ENCODE data around the gene SCUBE1. TPM values are rescaled to one million over a fixed set of nuclear protein-coding genes. Genes with fewer than 3 reads are reported as not detected.

Gene SCUBE1
- total RNA-seq, 2 experiments from 2014 or later, result 0.07 TPM; not detected in 1

DNA sequence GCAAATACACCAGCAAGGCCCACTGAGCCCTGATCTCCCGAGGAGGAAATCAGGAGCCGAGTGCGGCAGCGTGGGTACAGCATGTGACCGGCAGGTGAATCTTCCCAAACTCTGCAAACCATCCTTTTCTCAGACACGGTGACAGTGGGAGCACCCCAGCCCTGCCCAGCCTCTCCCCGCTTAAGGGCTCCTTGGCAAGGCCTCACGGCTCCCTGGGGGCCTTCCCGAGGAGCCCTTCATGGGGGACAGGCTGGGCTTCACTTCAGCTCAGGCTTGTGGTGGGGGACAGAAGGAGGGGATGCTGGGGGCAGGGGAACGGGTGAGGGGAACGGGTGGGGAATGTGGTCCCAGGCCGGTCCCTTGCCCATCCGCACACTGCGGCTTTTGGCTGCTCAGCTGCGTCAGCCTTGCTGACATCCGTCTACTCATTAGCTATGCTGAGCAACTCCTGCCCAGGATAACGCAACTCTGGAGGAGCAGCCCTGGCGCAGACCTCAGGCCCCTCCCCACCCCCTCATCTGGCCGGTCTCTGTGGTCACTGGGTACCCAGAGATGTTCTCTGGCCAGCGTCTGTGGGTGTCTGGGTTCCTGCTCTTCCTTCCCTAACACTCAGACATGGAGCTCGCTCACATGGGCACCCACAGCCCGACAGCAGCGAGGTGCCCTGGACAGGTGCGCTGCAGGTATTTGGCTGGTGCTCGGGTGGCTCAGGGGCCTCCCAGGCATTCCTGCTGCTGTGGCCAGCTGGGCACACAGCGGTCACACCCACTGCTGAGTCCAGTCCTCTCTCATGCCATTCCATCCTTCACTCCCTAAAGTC is 134.3 kb downstream of the SCUBE1 start:
- CTCF ChIA-PET, result no interaction called here
- TF ChIP-seq, protein P1, sequence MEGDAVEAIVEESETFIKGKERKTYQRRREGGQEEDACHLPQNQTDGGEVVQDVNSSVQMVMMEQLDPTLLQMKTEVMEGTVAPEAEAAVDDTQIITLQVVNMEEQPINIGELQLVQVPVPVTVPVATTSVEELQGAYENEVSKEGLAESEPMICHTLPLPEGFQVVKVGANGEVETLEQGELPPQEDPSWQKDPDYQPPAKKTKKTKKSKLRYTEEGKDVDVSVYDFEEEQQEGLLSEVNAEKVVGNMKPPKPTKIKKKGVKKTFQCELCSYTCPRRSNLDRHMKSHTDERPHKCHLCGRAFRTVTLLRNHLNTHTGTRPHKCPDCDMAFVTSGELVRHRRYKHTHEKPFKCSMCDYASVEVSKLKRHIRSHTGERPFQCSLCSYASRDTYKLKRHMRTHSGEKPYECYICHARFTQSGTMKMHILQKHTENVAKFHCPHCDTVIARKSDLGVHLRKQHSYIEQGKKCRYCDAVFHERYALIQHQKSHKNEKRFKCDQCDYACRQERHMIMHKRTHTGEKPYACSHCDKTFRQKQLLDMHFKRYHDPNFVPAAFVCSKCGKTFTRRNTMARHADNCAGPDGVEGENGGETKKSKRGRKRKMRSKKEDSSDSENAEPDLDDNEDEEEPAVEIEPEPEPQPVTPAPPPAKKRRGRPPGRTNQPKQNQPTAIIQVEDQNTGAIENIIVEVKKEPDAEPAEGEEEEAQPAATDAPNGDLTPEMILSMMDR (IDR thresholded peaks at IDR 0.05), result no peak
- Mint-ChIP-seq H3K4me1 (ENCODE audit: low read depth) (peaks cover 8% of the 10 kb centered on the region), H3K27me3 (no peaks in the 10 kb centered on the region), H3K4me3 (no peak overlapping the region), H3K36me3 (ENCODE audit: low read depth) (no peaks in the 10 kb centered on the region), H3K9me3 (no peaks in the 10 kb centered on the region), H3K27ac (no peak overlapping the region)
- DNase-seq (no peak), ATAC-seq (no peak)
- intact Hi-C loops (cut with micrococcal nuclease), result no loop called here
- POLR2A ChIA-PET, result interaction anchor here (1.0 kb wide), 1 partner anchor 16 kb away, joined by 3 read pairs; no protein-coding TSS in a partner anchor

GRCh38 chr22:43207849-43208702 is 135.1 kb downstream of the SCUBE1 start:
- ChIA-PET POLR2A (no interaction called here), CTCF (no interaction called here)
- intact Hi-C loops (cut with micrococcal nuclease), result no loop called here
- ATAC-seq (no peak), DNase-seq (no peak)
- Mint-ChIP-seq H3K9me3 (no peaks in the 10 kb centered on the region), H3K4me3 (no peak overlapping the region), H3K36me3 (ENCODE audit: low read depth) (no peaks in the 10 kb centered on the region), H3K27me3 (no peaks in the 10 kb centered on the region), H3K4me1 (ENCODE audit: low read depth) (peaks cover 8% of the 10 kb centered on the region), H3K27ac (no peak overlapping the region)
- TF ChIP-seq, protein P1 (IDR thresholded peaks at IDR 0.05), result no peak

GRCh38 chr22:43207386-43207785 is 135.8 kb downstream of the SCUBE1 start:
- CTCF ChIA-PET, result no interaction called here
- H3K9me3 Mint-ChIP-seq, result no peaks in the 10 kb centered on the region
- TF ChIP-seq, protein P1 (IDR thresholded peaks at IDR 0.05), result no peak
- POLR2A ChIA-PET, result no interaction called here
- ATAC-seq, result no peak
- H3K4me1 Mint-ChIP-seq (ENCODE audit: low read depth), result peaks cover 8% of the 10 kb centered on the region
- H3K36me3 Mint-ChIP-seq (ENCODE audit: low read depth), result no peaks in the 10 kb centered on the region
- intact Hi-C loops (cut with micrococcal nuclease), result no loop called here
- no peak overlapping the region for H3K4me3 Mint-ChIP-seq
- DNase-seq, result no peak
- H3K27me3 Mint-ChIP-seq, result no peaks in the 10 kb centered on the region
- no peak overlapping the region for H3K27ac Mint-ChIP-seq

- H3K27ac Mint-ChIP-seq, result no peak overlapping the region
- no peak overlapping the region for H3K4me3 Mint-ChIP-seq
- ATAC-seq (peak; percentile 10), DNase-seq (no peak)
- H3K27me3 Mint-ChIP-seq, result no peaks in the 10 kb centered on the region
- CTCF ChIA-PET, result no interaction called here
- H3K9me3 Mint-ChIP-seq, result no peaks in the 10 kb centered on the region
- intact Hi-C loops (cut with micrococcal nuclease), result no loop called here
- POLR2A ChIA-PET, result no interaction called here
- TF ChIP-seq, protein P1 (IDR thresholded peaks at IDR 0.05), result no peak
- no peaks in the 10 kb centered on the region for H3K36me3 Mint-ChIP-seq (ENCODE audit: low read depth)
- H3K4me1 Mint-ChIP-seq (ENCODE audit: low read depth), result peaks cover 8% of the 10 kb centered on the region
Measured at GRCh38 chr22:43206509-43207161, 136.5 kb downstream of the SCUBE1 start.
